GM13977 (cell line): ENCODE measurements around the gene IGSF3.

Experiments used
- DNase-seq: peaks from one replicate; pipeline ENCODE4 v3.0.0; 2012; ENCODE audit warnings: low spot score
- in situ Hi-C: fragments of 300-500 bp; cut with MboI; formaldehyde crosslinking; loops from one replicate; pipeline ENCODE4 v1.12.0; 2022; ENCODE audit warnings: low sequenced_read_pairs, low pct_unique_long_range_greater_than_20kb, mixed read lengths, inconsistent platforms; ENCODE audit not compliant: unreplicated experiment
- TF ChIP-seq, protein P1 (sequence below): IDR thresholded peaks from 2 replicates; pipeline ENCODE4 v1.5.1; 2012; ENCODE audit warnings: mild to moderate bottlenecking, control low read depth; ENCODE audit not compliant: insufficient read depth; ENCODE audit errors: extremely low read depth, missing control alignments

The IGSF3 gene

DNA sequence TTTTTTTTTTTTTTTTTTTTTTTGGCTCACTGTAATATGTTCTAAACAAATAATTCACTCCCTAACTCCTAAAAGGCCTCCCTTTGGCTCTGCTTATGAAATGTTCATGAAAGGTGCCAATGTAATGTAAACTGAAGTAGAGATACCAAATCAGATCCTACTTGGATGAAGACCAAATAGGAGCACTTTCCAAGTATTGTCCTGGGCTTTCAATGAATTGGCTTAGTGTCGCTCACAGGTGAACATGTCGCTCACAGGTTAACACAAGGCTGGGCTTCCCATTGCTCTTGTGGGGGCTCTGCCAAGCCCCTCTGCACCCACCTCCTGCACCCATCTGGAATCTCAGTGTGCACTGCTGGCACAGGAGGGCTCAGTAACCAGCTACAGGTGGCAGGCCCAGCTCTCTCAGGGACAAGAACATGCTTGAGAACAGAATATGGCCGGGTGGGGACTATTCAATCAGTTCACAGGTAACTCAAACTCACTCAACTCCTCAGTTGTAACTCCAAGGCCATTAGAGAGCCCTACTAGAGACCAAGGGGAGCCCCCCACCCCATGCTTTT is 86.1 kb downstream of the IGSF3 start:
- TF ChIP-seq, protein P1, sequence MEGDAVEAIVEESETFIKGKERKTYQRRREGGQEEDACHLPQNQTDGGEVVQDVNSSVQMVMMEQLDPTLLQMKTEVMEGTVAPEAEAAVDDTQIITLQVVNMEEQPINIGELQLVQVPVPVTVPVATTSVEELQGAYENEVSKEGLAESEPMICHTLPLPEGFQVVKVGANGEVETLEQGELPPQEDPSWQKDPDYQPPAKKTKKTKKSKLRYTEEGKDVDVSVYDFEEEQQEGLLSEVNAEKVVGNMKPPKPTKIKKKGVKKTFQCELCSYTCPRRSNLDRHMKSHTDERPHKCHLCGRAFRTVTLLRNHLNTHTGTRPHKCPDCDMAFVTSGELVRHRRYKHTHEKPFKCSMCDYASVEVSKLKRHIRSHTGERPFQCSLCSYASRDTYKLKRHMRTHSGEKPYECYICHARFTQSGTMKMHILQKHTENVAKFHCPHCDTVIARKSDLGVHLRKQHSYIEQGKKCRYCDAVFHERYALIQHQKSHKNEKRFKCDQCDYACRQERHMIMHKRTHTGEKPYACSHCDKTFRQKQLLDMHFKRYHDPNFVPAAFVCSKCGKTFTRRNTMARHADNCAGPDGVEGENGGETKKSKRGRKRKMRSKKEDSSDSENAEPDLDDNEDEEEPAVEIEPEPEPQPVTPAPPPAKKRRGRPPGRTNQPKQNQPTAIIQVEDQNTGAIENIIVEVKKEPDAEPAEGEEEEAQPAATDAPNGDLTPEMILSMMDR = no peak
- DNase-seq = no peak
- in situ Hi-C loops = loop anchor here (10.0 to 25.0 kb wide), 2 partner anchors 93 to 231 kb away; no protein-coding TSS in a partner anchor

DNA sequence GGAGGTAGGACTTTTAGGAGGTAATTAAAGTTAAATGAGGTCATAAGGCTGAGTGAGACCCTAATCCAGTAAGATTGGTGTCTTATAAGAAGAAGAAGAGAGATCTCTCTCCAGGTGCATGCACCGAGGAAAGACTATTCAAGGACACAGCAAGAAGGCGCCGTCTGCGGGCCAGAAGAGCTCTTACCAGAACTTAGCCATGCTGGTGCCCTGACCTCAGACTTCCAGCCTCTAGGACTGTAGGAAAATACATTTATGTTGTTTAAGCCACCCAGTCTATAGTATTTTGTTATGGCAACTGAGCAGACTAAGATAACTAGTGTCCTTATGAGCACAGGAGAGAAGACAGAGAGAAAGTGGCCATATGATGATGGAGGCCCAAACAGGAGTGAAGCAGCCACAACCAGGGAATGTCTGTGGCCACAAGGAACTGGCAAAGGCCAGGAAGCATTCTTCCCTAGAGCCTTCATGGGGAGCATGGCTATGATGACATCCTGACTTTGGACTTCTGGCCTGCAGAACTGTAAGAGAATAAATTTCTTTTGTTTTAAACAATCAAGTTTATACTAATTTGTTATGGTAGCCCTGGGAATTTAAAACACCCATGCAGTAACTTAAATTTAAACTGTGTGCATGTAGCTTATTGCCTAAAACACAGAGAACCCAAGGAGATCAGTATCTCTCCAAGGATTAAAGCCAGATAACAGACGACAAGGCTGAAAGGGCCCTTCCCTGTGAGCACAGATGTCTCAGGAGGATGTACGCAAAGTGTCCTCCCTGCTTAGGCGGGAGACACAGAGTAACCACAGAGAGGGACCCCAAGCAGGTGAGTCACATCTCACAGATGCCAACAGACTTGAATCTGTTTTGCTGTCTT is 86.8 kb downstream of the IGSF3 start:
- TF ChIP-seq, protein P1 = no peak
- no peak for DNase-seq
- in situ Hi-C loops = loop anchor here (10.0 to 25.0 kb wide), 2 partner anchors 94 to 232 kb away; no protein-coding TSS in a partner anchor

DNA sequence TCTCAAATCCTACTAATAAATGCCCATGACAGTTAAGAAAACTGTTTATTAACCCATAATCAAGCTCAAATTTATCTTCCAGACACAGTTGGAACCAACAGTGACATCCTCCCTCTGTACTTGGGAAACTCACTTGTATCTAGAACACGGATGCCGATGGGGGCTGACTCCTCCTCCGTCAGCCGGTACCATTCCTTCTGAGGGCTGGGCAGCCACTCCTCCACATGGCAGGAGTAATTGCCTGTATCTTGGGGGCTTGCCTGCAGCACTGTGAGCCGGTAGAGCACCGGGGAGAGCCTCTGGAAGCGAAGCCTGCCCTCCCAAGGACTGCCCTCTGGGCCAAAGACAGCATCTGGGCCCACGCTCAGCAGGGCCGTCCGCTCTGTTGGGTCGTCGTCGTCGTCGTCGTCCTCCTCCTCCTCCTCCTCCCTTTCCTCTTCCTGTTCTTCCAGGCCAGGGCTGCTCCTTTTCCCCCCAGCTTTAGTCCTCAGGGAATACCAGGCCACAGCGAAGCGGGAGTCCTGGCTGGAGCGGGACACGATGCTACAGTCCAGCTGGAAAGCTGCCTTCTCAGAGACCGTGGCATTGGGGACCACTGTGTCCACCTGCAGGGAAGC is 88.2 kb downstream of the IGSF3 start:
- in situ Hi-C loops = loop anchor here (25.0 kb wide), 1 partner anchor 233 kb away; no protein-coding TSS in a partner anchor
- DNase-seq = no peak
- TF ChIP-seq, protein P1 = no peak

DNA sequence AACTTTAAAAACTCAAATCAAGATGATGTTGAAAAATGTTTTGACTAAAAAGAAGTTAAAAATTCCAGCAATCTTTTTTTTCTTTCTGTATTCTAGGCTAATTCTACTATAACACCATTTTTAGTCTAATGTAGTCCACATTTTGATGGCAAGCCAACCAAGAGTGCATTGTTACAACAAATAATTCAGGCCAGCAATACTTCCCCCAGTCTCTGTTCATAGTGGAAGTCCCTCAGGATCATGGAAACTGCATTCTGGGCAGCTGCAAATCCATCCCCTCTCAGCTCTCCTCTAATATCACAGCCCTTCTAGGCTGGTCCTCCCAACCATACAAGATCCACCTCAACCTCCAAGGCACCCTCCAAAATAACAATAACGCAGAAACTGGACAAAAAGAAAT is 89.0 kb downstream of the IGSF3 start:
- in situ Hi-C loops = loop anchor here (25.0 kb wide), 1 partner anchor 234 kb away; no protein-coding TSS in a partner anchor
- TF ChIP-seq, protein P1 = no peak
- DNase-seq = no peak

DNA sequence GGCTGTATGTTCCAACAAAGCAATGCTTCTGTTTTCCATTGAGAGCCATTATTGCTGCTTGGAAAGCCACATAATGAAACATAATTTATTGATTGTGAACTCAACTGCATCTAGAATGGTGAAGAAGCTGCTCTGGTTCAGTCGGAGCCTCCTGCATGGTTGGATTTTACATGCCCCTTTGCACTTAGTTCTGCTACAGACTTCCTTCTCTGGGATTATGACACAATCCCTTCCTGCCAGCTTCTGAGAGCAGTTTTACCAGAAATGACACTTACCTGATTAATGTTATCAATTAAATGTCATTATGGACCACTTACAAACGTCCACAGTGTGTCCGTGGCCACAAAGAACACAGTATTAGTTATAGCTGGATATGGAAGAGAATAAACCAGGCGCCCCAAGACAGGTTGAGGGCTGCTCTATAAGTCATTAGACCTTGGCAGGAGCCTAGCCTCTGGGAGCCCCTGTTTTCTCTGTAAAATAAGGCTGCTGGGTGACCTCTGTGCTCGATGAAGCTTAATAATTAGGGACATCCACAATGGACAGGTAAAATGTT is 89.7 kb downstream of the IGSF3 start:
- no peak for DNase-seq
- in situ Hi-C loops = loop anchor here (25.0 kb wide), 1 partner anchor 234 kb away; no protein-coding TSS in a partner anchor
- TF ChIP-seq, protein P1 = no peak

DNA sequence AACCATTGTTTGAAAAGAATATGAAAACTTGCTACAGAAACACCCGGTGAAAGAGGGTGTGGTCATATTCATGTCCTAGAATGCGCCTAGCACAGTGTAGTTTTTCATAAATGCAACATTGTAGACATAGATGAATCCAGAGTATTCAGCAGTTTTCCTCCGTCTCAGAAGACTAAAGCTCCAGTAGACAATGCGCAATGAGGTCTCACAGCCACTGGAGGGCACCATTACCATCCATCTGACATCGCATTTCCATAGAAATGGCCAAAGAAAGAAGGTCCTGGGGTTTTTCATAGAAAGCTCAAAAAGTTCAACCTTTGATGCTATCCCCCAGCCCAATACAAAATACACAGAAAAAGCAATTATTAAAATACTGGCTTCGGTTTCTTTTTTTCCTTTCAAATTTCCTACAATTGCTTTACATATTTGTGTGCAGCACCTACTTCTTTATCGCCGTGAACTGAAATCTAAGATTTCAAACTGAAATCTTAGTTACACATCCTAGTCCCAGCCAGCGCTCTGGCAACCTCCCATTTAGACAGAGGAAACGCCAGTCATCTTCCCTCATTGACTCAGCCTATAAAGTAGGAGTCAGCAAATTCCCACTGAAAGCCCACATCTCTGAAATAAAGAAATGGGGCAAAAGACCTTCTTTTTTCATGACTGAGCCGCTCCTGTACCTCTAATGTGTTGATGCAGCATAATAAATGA is 92.8 kb downstream of the IGSF3 start:
- DNase-seq = peak; percentile 81
- TF ChIP-seq, protein P1 = peak; percentile 87
- in situ Hi-C loops = loop anchor here (25.0 kb wide), 2 partner anchors 238 to 488 kb away; partner anchors contain the start of gene TTF2
